Naive thymus-derived CD8-positive, alpha-beta T cell (primary cell): ENCODE measurements around the gene WDR47. TPM values are rescaled to one million over a fixed set of nuclear protein-coding genes. Genes with fewer than 3 reads are reported as not detected.

Source experiments
- ATAC-seq, 2 donors: fragments of 150-1000 bp; cut with Tn5 transposase in 1 of 2; sonication (Bioruptor Pico), chemical (Tn5 transposase) in 1 of 2; 1 replicate in 1 of 2; 2 replicates in 1 of 2; pipeline ENCODE4 v1.10.0; 2021; ENCODE audit warnings: mild to moderate bottlenecking in 2 of 2, moderate library complexity in 2 of 2
- POLR2A ChIA-PET: fragments of 350-600 bp; sonication (Branson Sonifier 250); formaldehyde crosslinking; loops from one replicate; lab custom pipeline; 2021; ENCODE audit warnings: antibody characterized with exemption; lab: Charles Lee
- DNase-seq, 10 donors: peaks; one replicate each; pipeline versions ENCODE4 v3.0.0 to v3.0.0-alpha.2; 2020 to 2022
- H3K27ac Mint-ChIP-seq, 10 donors: one replicate each; pipeline ENCODE4 v1.8.0; 2020 to 2022; ENCODE audit warnings: mild to moderate bottlenecking in 10 of 10, mixed read lengths in 10 of 10, moderate library complexity in 4 of 10, inconsistent platforms in 1 of 10
- H3K27me3 Mint-ChIP-seq, 5 donors: one replicate each; pipeline ENCODE4 v1.8.0; 2021 to 2022; ENCODE audit warnings: mixed read lengths in 5 of 5
- H3K36me3 Mint-ChIP-seq, 3 donors: one replicate each; pipeline ENCODE4 v1.8.0; 2020 to 2022; ENCODE audit warnings: mixed read lengths in 3 of 3, mild to moderate bottlenecking in 2 of 3, inconsistent platforms in 1 of 3
- H3K4me1 Mint-ChIP-seq, 4 donors: one replicate each; pipeline ENCODE4 v1.8.0; 2021 to 2022; ENCODE audit warnings: mixed read lengths in 4 of 4
- H3K4me3 Mint-ChIP-seq, 10 donors: one replicate each; pipeline ENCODE4 v1.8.0; 2020 to 2022; ENCODE audit warnings: mild to moderate bottlenecking in 10 of 10, mixed read lengths in 10 of 10, moderate library complexity in 6 of 10, inconsistent platforms in 1 of 10
- H3K9me3 Mint-ChIP-seq, 9 donors: one replicate each; pipeline ENCODE4 v1.8.0; 2020 to 2022; ENCODE audit warnings: mixed read lengths in 9 of 9, mild to moderate bottlenecking in 3 of 9, inconsistent platforms in 1 of 9, moderate library complexity in 1 of 9
- polyA plus RNA-seq, 3 donors: library from polyadenylated mRNA; unstranded; fragments of 300-500 nt; fragmentation: Illumina TruSeq; gene quantifications; one replicate each; pipeline ENCODE4 v1.2.3, GENCODE V29; 2021
- total RNA-seq, 8 experiments: library from RNA in 2 of 8; stranded (reverse) in 2 of 8; gene quantifications; one replicate each; pipeline ENCODE4 v1.2.3 and lab custom pipeline; 2021 to 2026

WDR47 gene
- total RNA-seq (10 to 100 TPM; 15.0 to 16.6 TPM), polyA plus RNA-seq (1 to 10 TPM; 3.0 to 6.1 (median 5.7) TPM), total RNA-seq (lab: John Stamatoyannopoulos, UW) (18.0 to 39.9 (median 26.4) reads per million in 6 experiments)

GRCh38 chr1:109041621-109042468 lies at the start of gene WDR47:
WDR47 (minus strand) TSS chr1:109042102; CDS start chr1:109023512, 18,590 bp downstream.
- peaks cover 0 to 6% (median 0%) of the 10 kb centered on the region in 5 donors for H3K27me3 Mint-ChIP-seq
- peak; percentile 95 to 96 for ATAC-seq
- no peaks in the 10 kb centered on the region for H3K36me3 Mint-ChIP-seq
- no peaks in the 10 kb centered on the region for H3K9me3 Mint-ChIP-seq
- peak within 1 kb of the TSS; percentile 84 to 98 (median 94) for H3K4me3 Mint-ChIP-seq
- POLR2A ChIA-PET, result interaction anchor here (0.6 to 1.7 kb wide), 10 partner anchors 26 to 536 kb away, joined by 3 to 34 read pairs (median 5); partner anchors contain the start of genes CLCC1, ELAPOR1, TAF13 and TMEM167B
- DNase-seq, result peak; percentile 92 to 98 (median 96)
- H3K4me1 Mint-ChIP-seq, result peaks cover 6 to 20% (median 14%) of the 10 kb centered on the region in 4 donors
- peak within 1 kb of the TSS; percentile 80 to 97 (median 94) for H3K27ac Mint-ChIP-seq

- peaks cover 0 to 13% (median 0%) of the 10 kb centered on the region in 9 donors for H3K9me3 Mint-ChIP-seq
- H3K27me3 Mint-ChIP-seq, result no peaks in the 10 kb centered on the region
- peak overlapping the region; percentile 88 to 98 (median 96) for H3K4me3 Mint-ChIP-seq
- POLR2A ChIA-PET, result interaction anchor here (0.7 to 5.6 kb wide), 12 partner anchors 9 to 1247 kb away, joined by 3 to 101 read pairs (median 4); partner anchors contain the start of genes ELAPOR1, PRPF38B, SARS1 and TAF13
- peaks cover 4 to 35% (median 18%) of the 10 kb centered on the region in 3 donors for H3K36me3 Mint-ChIP-seq
- H3K4me1 Mint-ChIP-seq, result peaks cover 18 to 40% (median 31%) of the 10 kb centered on the region in 4 donors
- DNase-seq (no peak), ATAC-seq (peak; percentile 2 to 23)
- peak overlapping the region; percentile 96 to 99 (median 98) for H3K27ac Mint-ChIP-seq
Measured at GRCh38 chr1:109091078-109091838, 49.4 kb upstream of the WDR47 start.

GRCh38 chr1:109090196-109091077 lies 48.5 kb upstream of the WDR47 start, which contains the start of gene TMEM167B:
TMEM167B (plus strand) TSS chr1:109090764; CDS start chr1:109090873, 109 bp downstream.
- Mint-ChIP-seq H3K27me3 (no peaks in the 10 kb centered on the region), H3K27ac (peak within 1 kb of the TSS; percentile 96 to 99 (median 98)), H3K9me3 (peaks cover 0 to 13% (median 0%) of the 10 kb centered on the region in 9 donors), H3K36me3 (peaks cover 4 to 28% (median 18%) of the 10 kb centered on the region in 3 donors), H3K4me3 (peak within 1 kb of the TSS; percentile 88 to 98 (median 96)), H3K4me1 (peaks cover 18 to 38% (median 30%) of the 10 kb centered on the region in 4 donors)
- POLR2A ChIA-PET, result interaction anchor here (0.6 to 5.6 kb wide), 12 partner anchors 10 to 398 kb away, joined by 3 to 101 read pairs (median 4); partner anchors contain the start of genes ATXN7L2, CLCC1, ELAPOR1 and PRPF38B
- peak; percentile 88 to 93 for ATAC-seq
- DNase-seq, result peak; percentile 71 to 94 (median 87)

GRCh38 chr1:109089242-109090015 lies 47.5 kb upstream of the WDR47 start:
- DNase-seq, result no peak
- Mint-ChIP-seq H3K4me1 (peaks cover 18 to 38% (median 27%) of the 10 kb centered on the region in 4 donors), H3K4me3 (peak overlapping the region; percentile 40 to 98 (median 96)), H3K27me3 (no peaks in the 10 kb centered on the region), H3K27ac (peak overlapping the region; percentile 96 to 99 (median 98)), H3K9me3 (peaks cover 0 to 13% (median 0%) of the 10 kb centered on the region in 9 donors), H3K36me3 (peaks cover 4 to 19% (median 18%) of the 10 kb centered on the region in 3 donors)
- no peak for ATAC-seq
- POLR2A ChIA-PET, result interaction anchor here (0.6 to 5.6 kb wide), 8 partner anchors 11 to 397 kb away, joined by 3 to 101 read pairs (median 7); partner anchors contain the start of genes ATXN7L2, CLCC1, PRPF38B and SARS1

- H3K4me3 Mint-ChIP-seq, result no peak overlapping the region
- H3K4me1 Mint-ChIP-seq, result peaks cover 0 to 8% (median under 1%) of the 10 kb centered on the region in 4 donors
- POLR2A ChIA-PET, result interaction anchor here (0.6 to 0.7 kb wide), 2 partner anchors 393 to 1553 kb away, joined by 3 read pairs; partner anchors contain the start of gene PRPF38B
- DNase-seq (no peak), ATAC-seq (no peak)
- no peak overlapping the region for H3K27ac Mint-ChIP-seq
- peaks cover 0 to 8% (median 0%) of the 10 kb centered on the region in 3 donors for H3K36me3 Mint-ChIP-seq
- peaks cover 0 to 5% (median 0%) of the 10 kb centered on the region in 9 donors for H3K9me3 Mint-ChIP-seq
- H3K27me3 Mint-ChIP-seq, result no peaks in the 10 kb centered on the region
Measured at GRCh38 chr1:109084563-109085517, 42.9 kb upstream of the WDR47 start.

- peaks cover 0 to under 1% (median 0%) of the 10 kb centered on the region in 3 donors for H3K36me3 Mint-ChIP-seq
- POLR2A ChIA-PET, result no interaction called here
- DNase-seq (no peak), ATAC-seq (no peak)
- no peaks in the 10 kb centered on the region for H3K27me3 Mint-ChIP-seq
- no peak overlapping the region for H3K27ac Mint-ChIP-seq
- H3K4me3 Mint-ChIP-seq, result no peak overlapping the region
- peaks cover 0 to 1% (median 0%) of the 10 kb centered on the region in 9 donors for H3K9me3 Mint-ChIP-seq
- no peaks in the 10 kb centered on the region for H3K4me1 Mint-ChIP-seq
Measured at GRCh38 chr1:109083923-109084322, 42.0 kb upstream of the WDR47 start.

- no peaks in the 10 kb centered on the region for H3K9me3 Mint-ChIP-seq
- H3K27ac Mint-ChIP-seq, result no peak overlapping the region
- H3K27me3 Mint-ChIP-seq, result no peaks in the 10 kb centered on the region
- H3K4me1 Mint-ChIP-seq, result no peaks in the 10 kb centered on the region
- no peak overlapping the region for H3K4me3 Mint-ChIP-seq
- POLR2A ChIA-PET, result interaction anchor here (0.6 kb wide), 1 partner anchor 17 kb away, joined by 7 read pairs; no protein-coding TSS in a partner anchor
- no peak for ATAC-seq
- no peaks in the 10 kb centered on the region for H3K36me3 Mint-ChIP-seq
- no peak for DNase-seq
Measured at GRCh38 chr1:109083501-109083900, 41.6 kb upstream of the WDR47 start.

- POLR2A ChIA-PET, result interaction anchor here (0.9 kb wide), 1 partner anchor 12 kb away, joined by 3 read pairs; no protein-coding TSS in a partner anchor
- Mint-ChIP-seq H3K27me3 (no peaks in the 10 kb centered on the region), H3K27ac (peak overlapping the region in 1 of 10 donors; percentile 74), H3K9me3 (no peaks in the 10 kb centered on the region), H3K4me1 (peaks cover 4 to 7% (median 6%) of the 10 kb centered on the region in 4 donors), H3K36me3 (no peaks in the 10 kb centered on the region), H3K4me3 (no peak overlapping the region)
- ATAC-seq (no peak), DNase-seq (no peak)
Measured at GRCh38 chr1:109080441-109081082, 38.7 kb upstream of the WDR47 start.

GRCh38 chr1:109079240-109079622 lies 37.3 kb upstream of the WDR47 start:
- ATAC-seq (no peak), DNase-seq (no peak)
- Mint-ChIP-seq H3K9me3 (no peaks in the 10 kb centered on the region), H3K36me3 (peaks cover 0 to 4% (median 0%) of the 10 kb centered on the region in 3 donors), H3K4me1 (peaks cover 7 to 19% (median 16%) of the 10 kb centered on the region in 4 donors), H3K27ac (no peak overlapping the region), H3K27me3 (no peaks in the 10 kb centered on the region), H3K4me3 (no peak overlapping the region)
- POLR2A ChIA-PET, result interaction anchor here (3.9 kb wide), 1 partner anchor 21 kb away, joined by 103 read pairs; no protein-coding TSS in a partner anchor
